HG03159 (cell line): ENCODE results near the gene SHLD1.
A peak's percentile ranks its signal among the peaks of the same experiment; 100 is the strongest.

Experiments used
- ATAC-seq: cut with Tn5 transposase; IDR thresholded peaks from one replicate; pipeline ENCODE4 v1.9.1; 2021; ENCODE audit warnings: mild to moderate bottlenecking, moderate library complexity; ENCODE audit not compliant: unreplicated experiment

SHLD1 gene

DNA sequence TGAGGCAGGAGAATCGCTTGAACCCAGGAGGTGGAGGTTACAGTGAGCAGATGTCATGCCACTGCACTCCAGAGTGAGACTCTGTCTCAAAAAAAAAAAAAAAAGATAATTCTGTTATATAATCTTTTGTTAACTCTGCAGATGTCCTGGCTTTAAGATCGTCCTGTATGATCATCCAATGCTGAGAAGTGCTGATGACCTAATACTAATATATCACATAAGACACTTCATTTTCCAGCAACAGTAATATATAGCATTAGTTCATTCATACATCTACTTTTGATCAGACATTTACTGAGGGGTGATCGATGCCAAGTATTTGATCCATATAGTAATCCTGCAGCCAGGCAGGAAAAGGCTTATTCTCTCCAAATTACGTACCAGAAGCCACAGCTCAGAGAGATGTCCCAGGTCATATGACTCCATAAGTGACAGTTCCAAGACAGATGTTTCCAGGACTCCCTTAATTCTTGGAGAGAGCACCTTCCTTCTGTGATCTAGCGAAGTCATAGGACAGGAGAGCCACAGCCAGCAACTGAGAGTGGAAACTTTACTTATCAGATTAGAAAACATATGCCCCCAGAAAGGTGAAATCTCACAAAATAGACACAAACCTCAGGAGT lies 60.7 kb downstream of the SHLD1 start:
- no peak for ATAC-seq

DNA sequence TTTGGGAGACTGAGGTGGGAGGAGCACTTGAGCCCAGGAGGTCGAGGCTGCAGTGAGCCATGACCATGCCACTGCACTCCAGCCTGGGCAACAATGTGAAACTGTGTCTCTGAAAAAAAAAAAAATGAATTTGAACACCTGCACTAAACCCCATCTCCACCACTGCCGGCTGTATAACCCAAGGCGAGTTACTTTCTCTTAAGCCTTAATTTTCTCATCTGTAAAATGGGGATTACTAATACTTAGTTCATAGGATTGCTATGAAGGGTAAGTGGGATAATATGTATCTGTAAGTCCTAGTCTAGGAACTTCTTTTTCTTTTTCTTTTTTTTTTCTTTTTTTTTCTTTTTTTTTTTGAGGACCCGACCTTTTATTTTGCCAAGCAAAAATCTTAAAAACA lies 61.5 kb downstream of the SHLD1 start:
- ATAC-seq, result no peak

DNA sequence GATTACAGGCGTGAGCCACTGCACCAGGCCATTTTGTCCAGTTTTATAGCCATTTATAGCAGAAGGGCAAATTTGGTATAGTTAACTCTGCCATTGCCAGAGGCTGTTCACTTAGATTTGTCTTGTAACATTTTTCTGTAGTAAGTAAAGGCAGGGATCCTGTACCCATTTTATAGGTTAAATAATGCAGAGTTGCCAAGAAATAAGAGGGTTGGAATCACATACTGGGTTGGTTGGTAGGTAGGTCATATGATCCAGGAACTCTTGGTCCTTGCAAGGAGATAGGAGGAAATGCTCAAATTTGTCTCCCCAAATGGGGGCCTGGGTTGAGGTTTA lies 68.1 kb downstream of the SHLD1 start:
- ATAC-seq, result no peak

DNA sequence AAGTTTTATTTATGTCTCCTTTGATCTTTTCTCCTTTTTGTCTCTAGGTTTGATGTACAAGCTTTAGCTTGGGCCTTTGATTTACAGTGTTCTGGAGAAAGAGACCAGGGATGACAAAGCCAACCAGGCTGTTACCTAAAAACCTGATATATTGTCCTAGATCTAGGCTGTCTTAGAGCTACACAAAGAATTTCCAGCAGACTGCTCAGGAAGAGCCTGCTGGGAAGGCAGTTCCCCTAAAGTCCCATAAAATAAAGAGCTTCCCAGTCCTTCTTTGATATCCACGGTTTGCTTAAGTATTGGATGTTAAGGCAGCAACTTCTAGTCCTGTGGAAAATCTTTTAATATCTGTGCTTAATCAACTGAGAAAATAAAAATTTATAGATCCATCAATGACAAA lies 70.5 kb downstream of the SHLD1 start:
- ATAC-seq, result no peak

DNA sequence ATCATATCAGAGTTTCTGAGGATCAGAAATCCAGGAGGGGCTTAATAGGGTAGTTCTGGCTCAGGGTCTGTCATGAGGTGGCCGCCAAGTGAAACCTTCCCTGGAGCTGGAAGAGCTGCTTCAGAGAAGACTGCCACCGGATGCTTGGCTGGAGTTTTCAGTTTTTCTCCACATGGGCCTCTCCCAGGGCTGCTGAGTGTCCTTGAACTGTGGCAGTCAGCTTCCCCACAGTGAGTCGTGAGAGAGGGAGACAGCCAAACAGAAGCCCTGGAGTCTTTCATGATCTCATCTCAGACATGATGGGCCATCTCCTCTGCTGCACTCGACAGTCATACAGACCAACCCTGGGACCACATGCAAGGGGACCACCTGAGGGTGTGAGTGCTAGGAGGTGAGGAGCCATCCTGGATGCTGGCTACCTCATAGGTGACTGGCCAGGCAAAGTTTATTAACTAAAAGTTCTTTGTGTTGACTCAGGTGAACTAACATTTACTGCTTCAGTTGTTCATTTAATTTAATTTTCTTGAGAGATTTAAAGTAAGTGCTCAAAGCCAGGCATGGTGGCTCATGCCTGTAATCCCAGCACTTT lies 71.5 kb downstream of the SHLD1 start:
- ATAC-seq, result no peak

DNA sequence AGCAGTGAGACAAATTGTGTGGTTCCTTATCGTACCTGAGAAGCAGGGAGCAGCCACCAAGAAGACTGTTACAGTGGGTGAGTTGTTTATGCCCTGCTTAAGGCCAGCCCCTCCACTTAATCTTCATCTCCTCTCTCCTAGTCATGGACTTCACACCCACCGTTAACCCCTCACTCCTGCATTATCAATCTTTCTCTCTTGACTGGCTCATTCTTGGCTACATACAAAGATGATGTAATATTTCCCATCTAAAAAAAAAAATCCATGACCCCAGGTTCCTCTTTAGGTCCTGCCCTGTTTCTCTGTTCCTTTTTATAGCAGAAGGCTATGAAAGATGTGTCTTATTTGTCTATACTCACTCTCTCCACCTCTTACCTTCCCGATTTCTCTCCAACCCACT lies 72.4 kb downstream of the SHLD1 start:
- no peak for ATAC-seq

DNA sequence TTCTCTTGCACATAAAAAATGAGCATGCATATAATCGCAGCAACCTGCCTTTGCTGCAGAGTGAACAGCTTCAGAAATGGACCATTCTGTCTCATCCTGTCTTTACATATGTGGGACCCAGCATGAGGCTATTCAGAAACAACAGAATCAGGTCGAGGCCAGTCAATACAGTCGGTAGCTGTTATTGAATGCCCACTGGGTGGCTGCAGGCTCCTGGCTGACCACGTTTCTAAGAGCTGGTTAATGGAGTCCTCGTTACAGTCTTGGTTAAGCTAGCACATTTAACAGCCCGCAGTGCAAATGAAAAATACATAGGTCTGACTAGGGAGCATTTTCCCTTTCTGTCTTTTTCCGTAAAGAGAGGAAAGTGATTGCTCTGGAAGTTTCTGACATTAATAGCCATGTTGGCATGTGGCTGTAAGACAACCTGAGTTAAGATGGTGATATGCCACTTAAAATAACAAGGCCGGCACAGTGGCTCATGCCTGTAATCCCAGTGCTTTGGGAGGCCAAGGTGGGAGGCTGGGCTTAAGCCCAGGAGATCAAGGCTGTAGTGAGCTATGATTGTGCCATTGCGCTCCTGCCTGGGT lies 75.0 kb downstream of the SHLD1 start:
- no peak for ATAC-seq

DNA sequence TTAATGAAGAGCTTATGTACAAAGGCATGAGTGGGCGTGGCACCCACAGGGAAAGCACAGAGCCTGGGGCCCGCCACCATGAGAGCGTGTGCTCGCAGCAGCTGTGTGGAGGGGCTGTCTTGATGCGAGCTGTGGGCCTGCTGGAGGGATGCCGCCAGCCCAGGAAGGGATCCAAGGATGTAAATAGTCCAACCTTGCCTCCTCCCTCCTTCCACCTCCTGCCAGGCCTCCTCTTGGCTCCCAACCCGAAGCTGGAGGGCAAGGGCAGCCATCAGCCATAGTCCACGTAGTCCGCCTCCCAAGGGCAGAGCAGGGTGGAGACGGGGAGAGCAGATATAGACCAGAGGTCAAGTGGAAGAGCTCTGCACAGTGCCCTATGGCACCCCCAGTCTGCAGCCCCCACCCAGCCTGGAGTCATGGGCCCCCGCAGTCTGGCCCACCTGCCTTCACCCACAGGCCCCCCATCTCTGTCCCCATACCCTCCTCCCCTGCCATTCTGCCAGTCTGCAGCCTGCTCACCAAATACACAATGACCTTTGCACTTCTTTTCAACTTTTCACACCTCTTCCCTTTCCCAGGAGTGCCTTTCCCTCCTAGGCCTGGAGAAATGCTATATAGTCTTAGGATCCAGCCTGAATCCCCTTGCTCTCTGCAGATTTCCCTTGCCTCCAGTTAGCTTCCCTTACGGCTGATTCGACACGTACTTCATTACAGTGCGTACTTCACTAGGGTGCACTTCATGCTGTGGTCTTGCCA lies 77.1 kb downstream of the SHLD1 start:
- ATAC-seq, result no peak

DNA sequence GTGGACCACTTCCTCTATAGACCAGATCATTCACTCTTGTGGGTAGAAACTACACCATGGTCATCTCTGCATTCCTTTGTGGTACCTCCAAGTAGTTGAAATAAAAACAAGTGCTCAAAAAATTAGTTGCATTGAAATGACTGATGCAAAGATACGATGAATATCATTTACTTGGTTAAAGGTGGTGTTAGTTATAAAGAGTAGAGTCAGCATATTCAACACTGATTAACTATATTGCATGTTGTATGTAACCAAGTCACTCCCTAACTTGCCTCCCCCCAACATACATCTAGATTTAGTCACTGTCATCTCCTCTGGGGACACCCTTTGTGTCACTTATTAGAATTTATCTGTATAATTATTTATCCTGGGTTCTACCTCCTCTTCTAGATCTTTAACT lies 77.7 kb downstream of the SHLD1 start:
- no peak for ATAC-seq

DNA sequence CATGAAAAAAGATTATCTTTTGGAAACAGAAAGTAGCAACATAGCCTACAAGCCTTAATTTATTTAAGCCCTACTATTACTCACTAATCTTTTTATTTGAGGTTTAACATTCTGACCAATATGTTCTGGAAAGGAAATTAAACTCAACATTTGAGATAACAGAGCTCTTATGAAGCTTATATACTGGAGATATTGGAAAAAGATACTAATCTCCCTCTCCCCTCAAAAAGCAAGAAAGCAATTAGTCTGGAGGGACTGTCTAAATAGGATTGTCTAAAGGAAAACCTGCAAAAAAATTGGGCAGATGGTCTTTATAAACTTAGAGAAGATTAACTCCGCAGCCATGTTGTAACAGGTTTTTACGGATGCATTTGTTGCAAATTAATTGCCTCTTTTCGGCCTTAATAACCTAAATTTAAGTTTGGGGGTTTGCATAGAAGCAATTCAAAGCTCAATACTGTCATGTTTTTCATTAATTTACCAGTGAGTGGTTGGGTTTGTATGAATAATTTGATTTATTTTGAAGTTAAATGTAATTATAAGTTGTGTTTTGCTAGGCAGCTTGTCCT lies 79.1 kb downstream of the SHLD1 start:
- ATAC-seq, result no peak

DNA sequence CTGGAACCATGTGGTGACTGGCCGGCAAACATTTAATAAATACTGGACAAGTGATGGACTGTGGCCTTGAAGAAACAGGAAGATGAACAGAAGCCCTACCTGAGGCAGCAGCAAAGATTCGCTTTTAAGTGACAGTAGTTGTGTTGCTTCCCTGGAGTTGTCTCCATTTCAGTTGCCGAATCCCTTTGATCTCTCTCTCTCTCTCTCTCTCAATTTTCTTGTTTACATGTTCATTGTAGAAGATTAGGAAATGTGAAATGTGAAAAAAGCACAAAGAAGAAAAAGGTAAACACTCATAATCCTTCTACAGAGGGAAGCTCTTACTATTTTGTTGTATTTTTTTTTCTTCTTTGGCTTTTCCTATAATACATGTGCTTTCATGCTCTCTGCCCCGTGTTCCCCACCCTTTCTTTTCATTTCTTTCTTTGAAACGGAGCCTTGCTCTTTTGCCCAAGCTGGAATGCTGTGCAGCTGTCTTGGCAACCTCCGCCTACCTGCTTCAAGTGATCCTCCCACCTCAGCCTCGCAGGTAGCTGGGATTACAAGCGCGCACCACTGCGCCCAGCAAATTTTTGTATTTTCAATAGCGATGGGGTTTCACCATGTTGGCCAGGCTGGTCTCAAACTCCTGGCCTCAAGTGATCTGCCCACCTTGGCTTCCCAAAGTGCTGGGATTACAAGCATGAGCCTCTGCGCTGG lies 81.5 kb downstream of the SHLD1 start:
- no peak for ATAC-seq

DNA sequence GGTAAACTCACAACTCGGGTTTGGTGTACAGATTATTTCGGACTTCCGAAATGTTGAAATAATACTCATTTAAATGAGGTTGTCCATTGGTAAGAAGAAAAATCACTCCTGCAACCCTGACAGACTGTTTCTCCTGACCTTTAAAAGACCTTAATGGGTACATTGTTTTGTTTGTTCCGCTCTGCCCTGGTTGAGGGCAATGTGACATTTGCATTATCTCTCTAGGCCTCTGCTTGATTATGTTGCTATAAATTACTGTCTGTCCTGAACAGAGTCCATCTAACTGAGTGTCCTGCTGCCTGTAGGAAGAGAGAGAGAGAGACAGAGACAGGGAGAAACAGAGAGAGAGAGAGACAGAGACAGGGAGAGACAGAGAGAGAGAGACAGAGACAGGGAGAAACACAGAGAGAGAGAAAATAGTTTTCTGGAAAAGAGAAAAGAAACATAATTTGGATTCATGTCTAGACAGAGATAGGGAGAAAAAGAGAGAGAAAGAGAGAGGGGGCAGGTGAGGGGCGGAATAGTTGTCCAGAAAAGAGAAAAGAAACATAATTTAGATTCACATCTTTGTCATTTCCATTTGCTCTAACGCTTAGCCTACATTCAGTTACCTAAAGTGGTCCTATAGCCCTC lies 83.2 kb downstream of the SHLD1 start:
- no peak for ATAC-seq

DNA sequence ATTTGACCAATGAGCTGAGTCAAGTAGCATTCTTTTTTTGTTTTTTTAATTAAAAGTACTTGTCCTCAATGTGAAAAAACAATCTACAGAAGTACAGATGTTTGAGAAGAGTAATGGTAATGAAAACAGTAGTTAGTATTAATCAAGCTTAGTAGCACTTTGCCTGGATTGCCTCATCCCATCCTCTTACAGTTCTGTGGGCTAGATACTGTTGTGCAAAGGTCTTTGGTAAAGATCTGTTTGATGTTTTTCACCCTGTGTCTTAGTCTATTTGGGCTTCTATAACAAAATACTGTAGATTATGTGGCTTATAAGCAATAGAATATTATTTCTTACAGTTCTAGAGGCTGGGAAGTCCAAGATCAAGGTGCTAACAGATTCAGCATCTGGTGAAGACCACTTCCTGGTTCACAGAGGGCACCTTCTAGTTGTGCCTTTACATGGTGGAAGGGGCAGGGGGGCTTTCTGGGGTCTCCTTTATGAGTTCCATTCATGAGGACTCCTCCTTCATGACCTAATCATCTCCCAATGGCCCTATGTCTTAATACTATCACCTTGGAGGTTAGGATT lies 84.3 kb downstream of the SHLD1 start:
- no peak for ATAC-seq

DNA sequence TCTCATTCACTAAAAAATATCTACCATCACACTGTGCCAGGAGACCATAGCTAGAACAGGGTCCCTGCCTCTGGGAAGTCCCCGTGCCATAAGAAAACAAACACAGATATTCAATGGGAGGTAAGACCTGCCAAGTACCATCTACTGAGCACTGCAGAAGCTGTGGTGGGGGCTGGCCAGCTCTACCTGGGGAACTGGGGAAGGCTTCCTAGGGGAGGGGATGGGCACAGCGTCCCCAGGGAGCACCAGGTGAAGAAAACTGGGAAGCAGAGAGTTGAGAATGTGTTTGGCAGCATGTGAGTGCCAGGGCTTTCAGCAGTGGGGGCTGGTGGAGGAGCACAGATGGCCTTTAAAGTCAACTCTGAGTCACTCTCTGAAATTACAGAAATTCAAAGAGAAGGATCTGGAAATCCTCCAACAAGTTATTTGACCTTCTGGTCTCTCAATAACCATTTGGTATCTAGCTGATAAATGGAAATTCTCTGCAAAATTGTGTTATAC lies 85.2 kb downstream of the SHLD1 start:
- ATAC-seq, result no peak

DNA sequence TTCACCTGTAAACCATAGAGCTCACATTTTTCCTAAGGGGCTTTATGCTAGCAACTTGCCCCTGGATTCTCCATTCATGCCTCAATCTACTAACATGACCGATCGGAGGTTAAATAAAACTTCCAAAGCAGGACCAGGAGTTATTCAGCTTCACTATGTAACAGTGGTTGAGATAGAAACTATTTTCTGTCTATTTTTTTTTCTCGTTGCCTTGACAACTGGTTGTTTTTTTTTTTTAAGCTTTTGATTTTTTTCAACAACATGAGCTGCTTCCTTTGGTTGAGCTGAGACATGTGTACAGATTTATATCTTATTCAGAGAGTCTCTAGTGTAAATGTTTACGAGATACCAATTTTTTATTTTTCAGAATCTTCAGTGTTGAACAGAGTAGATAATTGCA lies 85.7 kb downstream of the SHLD1 start:
- ATAC-seq, result no peak

DNA sequence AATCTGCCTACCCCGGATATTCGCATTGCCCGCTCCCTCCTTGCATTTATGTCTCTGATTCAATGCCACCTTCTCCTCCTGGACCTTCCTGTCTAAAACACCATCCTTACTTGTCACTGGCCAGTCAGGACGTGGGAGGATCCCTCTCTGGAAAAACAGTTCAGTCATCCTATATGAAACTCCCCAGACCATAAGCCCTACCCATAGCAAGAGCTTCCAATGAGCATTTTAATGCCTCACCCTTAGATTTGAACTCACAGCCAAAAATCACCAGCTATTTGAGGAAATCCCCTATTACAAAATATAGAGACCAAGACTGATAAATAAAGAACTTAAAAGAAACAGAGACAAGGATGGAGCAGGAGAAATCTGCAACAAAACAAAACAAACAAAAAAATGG lies 86.4 kb downstream of the SHLD1 start:
- ATAC-seq, result no peak

DNA sequence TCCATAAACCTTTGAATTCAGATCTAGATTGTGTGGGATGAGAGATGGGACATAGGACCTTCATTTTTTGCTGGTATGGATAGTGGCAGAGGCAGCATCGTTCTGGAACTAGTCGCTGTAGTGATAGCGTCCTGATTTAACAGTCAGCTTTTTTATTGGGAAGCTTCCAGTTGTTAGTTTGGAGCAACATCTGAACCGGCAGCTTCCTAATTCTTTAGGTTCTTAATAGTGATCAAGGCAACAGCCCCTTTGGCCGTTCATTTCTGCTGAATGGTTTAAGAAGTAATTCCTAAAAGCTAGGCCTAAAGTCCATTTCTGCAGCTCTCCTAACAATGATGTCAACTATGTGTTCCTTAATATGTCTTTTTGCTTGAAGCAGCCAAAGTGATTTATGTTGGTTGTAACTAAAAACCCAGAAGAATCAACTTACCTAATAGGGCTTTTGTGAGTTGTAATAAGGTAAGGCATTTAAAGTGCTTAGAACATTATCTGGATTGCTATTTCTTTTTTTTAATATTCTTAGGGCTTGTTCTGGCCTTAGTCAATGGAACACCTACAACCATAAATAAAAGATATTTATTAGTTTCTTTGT lies 90.3 kb downstream of the SHLD1 start:
- no peak for ATAC-seq

DNA sequence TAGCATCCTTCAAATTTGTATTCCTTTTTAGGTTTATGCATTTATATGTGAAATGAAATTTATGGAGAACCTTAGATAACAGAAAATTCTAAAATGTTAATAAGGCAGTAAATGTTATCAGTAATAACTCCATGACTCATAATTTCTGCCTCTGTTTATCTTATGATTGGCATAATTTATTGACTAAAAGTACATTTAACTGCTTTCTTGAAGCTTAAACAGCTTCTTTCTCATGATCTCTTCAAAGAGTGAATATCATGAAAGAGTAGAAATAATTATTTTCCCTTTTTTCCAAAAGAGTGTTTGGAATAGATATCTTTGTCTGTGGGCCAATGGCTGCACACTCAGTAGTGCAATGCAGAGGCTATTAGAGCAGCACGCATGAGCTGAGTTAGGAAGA lies 91.3 kb downstream of the SHLD1 start:
- ATAC-seq, result no peak

DNA sequence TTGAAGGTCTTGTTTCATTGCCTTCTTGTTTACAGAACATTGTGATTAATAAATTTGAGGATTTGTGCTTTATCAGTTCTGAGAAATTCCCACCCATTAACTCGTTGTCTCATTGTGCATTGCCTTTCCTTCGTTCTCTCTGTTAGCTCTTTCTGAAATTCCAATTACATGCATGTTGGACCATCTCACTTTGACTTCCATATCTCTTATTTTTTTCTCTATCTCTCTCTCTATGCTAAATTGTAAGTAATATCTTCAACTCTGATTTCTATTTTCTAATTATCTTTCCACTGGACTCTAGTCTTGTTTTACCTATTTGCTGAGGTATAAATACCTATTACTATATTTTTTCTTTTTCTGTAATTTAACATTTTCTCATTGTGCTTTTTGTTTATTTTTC lies 92.3 kb downstream of the SHLD1 start:
- ATAC-seq, result no peak

DNA sequence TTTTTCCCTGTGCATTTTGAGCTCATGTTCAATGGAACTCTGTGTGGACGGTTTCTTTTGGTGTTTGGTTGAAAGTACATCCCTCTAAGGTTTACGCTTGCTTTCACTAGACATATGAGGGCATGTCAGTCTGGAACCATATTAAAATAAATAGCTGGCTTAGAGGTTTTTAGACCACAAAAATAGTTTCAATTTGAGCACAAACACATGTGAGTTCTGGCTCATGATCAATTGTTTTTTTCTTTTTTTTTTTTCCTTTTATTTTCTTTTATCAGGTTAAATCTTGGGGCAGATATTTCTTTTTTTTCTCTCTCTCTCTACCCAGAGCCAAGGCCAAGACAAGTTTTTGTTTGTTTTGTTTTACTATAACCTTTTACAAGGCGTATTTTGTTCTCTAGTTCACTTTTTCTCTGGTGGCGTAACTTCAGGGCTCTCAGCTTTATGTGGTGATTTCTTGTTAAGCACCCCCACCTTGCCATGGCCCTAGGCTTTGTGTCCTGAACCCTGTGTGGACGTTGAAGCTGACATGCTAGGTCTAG lies 92.9 kb downstream of the SHLD1 start:
- ATAC-seq, result peak; percentile 56
